HepG2 (cell line): Measurements from ENCODE around the gene KLC4.

ENCODE experiments used
- CC2D1A ChIP-seq: sonication (generic); formaldehyde crosslinking; IDR thresholded peaks from 2 replicates; pipeline ENCODE4 v1.8.1; 2023; ENCODE audit warnings: mild to moderate bottlenecking, missing genetic modification reagents
- EZH2 ChIP-seq: conservative IDR thresholded peaks from 2 replicates; pipeline ENCODE4 v1.6.1; 2012; ENCODE audit warnings: mild to moderate bottlenecking, low read depth, low read length, moderate library complexity

- no peak for TF ChIP-seq CC2D1A (CRISPR knock-in tag)
- no peak for TF ChIP-seq EZH2
These were observed 30.3 kb upstream of the KLC4 start for GRCh38 chr6:43029120-43029519.
